Stimulated activated CD4-positive, alpha-beta T cell treated with anti-CD3 and anti-CD28 coated beads, Interleukin-2, amount 100 ng/mL, for 48 hours (primary cell): ENCODE data around the gene INPPL1.
A peak's percentile ranks its signal among the peaks of the same experiment; 100 is the strongest.
"Not testable (repeated sequence)": the region's sequence is repeated elsewhere in the genome, so short reads cannot be mapped to it uniquely, and the experiment has no call there.

Source experiments
- DNase-seq, 2 donors: peaks; one replicate each; pipeline ENCODE4 v3.0.0-alpha.2; 2020

The INPPL1 gene

GRCh38 chr11:72224564-72225410, at the start of gene INPPL1:
TSS of gene INPPL1 (plus strand) at chr11:72224767. CDS start at chr11:72224985, 218 bp downstream.
- DNase-seq, result peak; percentile 23 to 46

GRCh38 chr11:72177656-72178055, 46.9 kb upstream of the INPPL1 start:
- no peak for DNase-seq

GRCh38 chr11:72179049-72179803, 45.3 kb upstream of the INPPL1 start:
- no peak for DNase-seq

GRCh38 chr11:72179804-72180396, 44.7 kb upstream of the INPPL1 start:
- peak in 1 of 2 donors; percentile 5 for DNase-seq

- not testable (repeated sequence) for DNase-seq
Measured at GRCh38 chr11:72180892-72181552, 43.5 kb upstream of the INPPL1 start.

GRCh38 chr11:72181553-72181958, 43.0 kb upstream of the INPPL1 start:
- not testable (repeated sequence) for DNase-seq

GRCh38 chr11:72188267-72188666, 36.3 kb upstream of the INPPL1 start:
- DNase-seq, result no peak

- no peak for DNase-seq
Measured at GRCh38 chr11:72189455-72190250, 34.9 kb upstream of the INPPL1 start.

GRCh38 chr11:72190631-72191071, 33.9 kb upstream of the INPPL1 start:
- no peak for DNase-seq

- DNase-seq, result no peak
Measured at GRCh38 chr11:72191961-72192381, 32.6 kb upstream of the INPPL1 start, which contains the start of gene FOLR1. TSS of gene FOLR1 (plus strand) at chr11:72192140. CDS start at chr11:72192174, 34 bp downstream.

- DNase-seq, result no peak
Measured at GRCh38 chr11:72195518-72196270, 28.9 kb upstream of the INPPL1 start.

GRCh38 chr11:72201445-72201844, 23.1 kb upstream of the INPPL1 start:
- DNase-seq, result not testable (repeated sequence)

GRCh38 chr11:72202571-72202970, 22.0 kb upstream of the INPPL1 start:
- no peak for DNase-seq

GRCh38 chr11:72203163-72203562, 21.4 kb upstream of the INPPL1 start:
- no peak for DNase-seq

- DNase-seq, result no peak
Measured at GRCh38 chr11:72204886-72205285, 19.7 kb upstream of the INPPL1 start.

- DNase-seq, result not testable (repeated sequence)
Measured at GRCh38 chr11:72206794-72207193, 17.8 kb upstream of the INPPL1 start.

- DNase-seq, result no peak
Measured at GRCh38 chr11:72208281-72208680, 16.3 kb upstream of the INPPL1 start.

- DNase-seq, result no peak
Measured at GRCh38 chr11:72209101-72209500, 15.5 kb upstream of the INPPL1 start.

- DNase-seq, result no peak
Measured at GRCh38 chr11:72216638-72217037, 7.9 kb upstream of the INPPL1 start, which contains the start of gene FOLR2. TSS of gene FOLR2 (plus strand) at chr11:72216794. CDS start at chr11:72218585, 1,791 bp downstream.

GRCh38 chr11:72217841-72218240, 6.7 kb upstream of the INPPL1 start:
- no peak for DNase-seq

GRCh38 chr11:72218251-72218745, 6.3 kb upstream of the INPPL1 start:
- DNase-seq, result no peak
